HL-60 (cell line): ENCODE results near the gene CAMKMT.

ENCODE experiments used
- CTCF ChIP-seq: IDR thresholded peaks from one replicate; pipeline ENCODE4 v1.5.1; 2011; ENCODE audit warnings: low read length, control low read depth, inconsistent platforms; ENCODE audit not compliant: insufficient read depth
- GABPA ChIP-seq: IDR thresholded peaks from 2 replicates; pipeline ENCODE4 v1.6.1; 2012; ENCODE audit warnings: low read depth
- POLR2AphosphoS5 ChIP-seq: IDR thresholded peaks from 2 replicates; pipeline ENCODE4 v1.6.1; 2012; ENCODE audit warnings: low read depth
- REST ChIP-seq: IDR thresholded peaks from 2 replicates; pipeline ENCODE4 v1.6.1; 2012; ENCODE audit warnings: low read depth; ENCODE audit not compliant: insufficient replicate concordance
- SPI1 ChIP-seq: IDR thresholded peaks from 2 replicates; pipeline ENCODE4 v1.6.1; 2012; ENCODE audit warnings: low read depth, mild to moderate bottlenecking, borderline replicate concordance

DNA sequence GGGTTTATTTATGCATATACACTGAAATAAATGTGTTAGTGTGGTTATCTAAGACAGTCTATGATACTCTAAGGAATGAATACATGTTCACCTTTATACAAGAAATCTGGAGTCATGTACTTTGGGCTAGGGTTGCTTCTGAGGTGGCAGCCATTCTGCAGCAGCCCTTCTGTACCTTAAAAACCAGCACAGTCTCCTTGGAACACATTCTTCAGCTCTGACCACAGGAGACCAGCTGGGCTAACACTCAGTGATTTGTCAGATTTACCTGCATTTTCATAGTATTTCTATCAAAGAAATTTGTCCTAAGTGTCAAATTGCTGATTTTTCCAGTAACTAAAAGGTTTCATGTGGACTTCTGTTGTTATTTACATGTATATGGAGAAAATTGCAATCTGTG lies 167.7 kb downstream of the CAMKMT start:
- no peak for TF ChIP-seq CTCF
- no peak for TF ChIP-seq REST
- TF ChIP-seq GABPA, result no peak
- TF ChIP-seq SPI1, result no peak
- no peak for TF ChIP-seq POLR2AphosphoS5
